Measurements from ENCODE around the gene NDST1. TPM values are rescaled to one million over a fixed set of nuclear protein-coding genes. Genes with fewer than 3 reads are reported as not detected.

The NDST1 gene
- total RNA-seq, 6 experiments from 2014 or later = 126 to 199 (median 147) TPM

DNA sequence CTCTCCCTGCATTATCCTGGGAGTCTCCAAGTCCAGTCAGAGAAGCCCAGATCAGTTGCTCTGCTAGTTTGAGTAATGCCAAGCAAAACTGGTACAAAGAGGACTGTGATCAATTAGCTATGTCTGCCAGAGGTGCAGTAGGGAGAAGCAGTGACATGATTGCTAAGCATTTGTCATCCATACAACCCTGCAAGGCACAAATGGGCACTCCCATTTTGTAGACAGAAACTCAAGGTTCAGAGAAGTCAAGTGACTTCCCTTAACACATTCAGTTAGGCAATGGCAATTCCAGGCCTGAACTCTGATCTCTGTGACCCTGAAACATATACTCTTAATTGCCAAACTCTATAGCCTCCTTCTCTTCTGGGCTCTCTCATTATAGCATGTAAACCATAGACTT is 34.0 kb downstream of the NDST1 start:
- peaks cover 9% of the 10 kb centered on the region for H3K27me3 Mint-ChIP-seq (ENCODE audit: insufficient read depth)
- H3K9me3 Mint-ChIP-seq = no peaks in the 10 kb centered on the region
- peaks cover 64% of the 10 kb centered on the region for H3K36me3 Mint-ChIP-seq (ENCODE audit: low read depth)
- TF ChIP-seq, protein P1, sequence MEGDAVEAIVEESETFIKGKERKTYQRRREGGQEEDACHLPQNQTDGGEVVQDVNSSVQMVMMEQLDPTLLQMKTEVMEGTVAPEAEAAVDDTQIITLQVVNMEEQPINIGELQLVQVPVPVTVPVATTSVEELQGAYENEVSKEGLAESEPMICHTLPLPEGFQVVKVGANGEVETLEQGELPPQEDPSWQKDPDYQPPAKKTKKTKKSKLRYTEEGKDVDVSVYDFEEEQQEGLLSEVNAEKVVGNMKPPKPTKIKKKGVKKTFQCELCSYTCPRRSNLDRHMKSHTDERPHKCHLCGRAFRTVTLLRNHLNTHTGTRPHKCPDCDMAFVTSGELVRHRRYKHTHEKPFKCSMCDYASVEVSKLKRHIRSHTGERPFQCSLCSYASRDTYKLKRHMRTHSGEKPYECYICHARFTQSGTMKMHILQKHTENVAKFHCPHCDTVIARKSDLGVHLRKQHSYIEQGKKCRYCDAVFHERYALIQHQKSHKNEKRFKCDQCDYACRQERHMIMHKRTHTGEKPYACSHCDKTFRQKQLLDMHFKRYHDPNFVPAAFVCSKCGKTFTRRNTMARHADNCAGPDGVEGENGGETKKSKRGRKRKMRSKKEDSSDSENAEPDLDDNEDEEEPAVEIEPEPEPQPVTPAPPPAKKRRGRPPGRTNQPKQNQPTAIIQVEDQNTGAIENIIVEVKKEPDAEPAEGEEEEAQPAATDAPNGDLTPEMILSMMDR (IDR thresholded peaks at IDR 0.05) = no peak
- H3K27ac Mint-ChIP-seq = peak overlapping the region; percentile 89
- H3K4me3 Mint-ChIP-seq = peak overlapping the region; percentile 26; the same call in 1 of the 2 replicates
- DNase-seq = peak; percentile 57
- H3K4me1 Mint-ChIP-seq (ENCODE audit: low read depth) = peaks cover 67% of the 10 kb centered on the region

DNA sequence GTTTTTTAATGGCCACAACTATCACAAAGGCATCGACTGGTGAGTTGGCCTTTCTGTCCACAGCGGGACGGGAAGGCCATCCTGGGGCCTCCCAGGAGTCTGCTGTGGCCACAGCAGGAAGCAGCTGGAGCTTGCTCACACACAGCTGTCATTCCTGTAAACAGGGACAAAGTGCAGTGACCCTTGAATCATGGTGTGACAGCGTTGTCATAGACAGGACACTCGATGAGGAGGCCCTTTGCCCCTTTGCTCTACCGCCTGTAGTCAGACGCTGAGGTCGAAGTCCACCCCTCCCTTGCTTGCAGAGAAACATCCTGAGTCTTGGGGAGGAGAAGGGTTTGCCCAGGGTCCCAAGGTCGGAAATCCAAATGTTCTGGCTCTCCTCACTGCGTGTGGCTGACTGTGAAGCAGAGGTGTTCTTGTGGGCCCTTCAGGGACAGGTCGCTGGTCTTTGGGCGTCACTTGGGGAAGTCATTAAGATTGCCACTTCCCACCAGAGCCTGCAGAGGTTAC is 35.1 kb downstream of the NDST1 start:
- Mint-ChIP-seq H3K4me3 (no peak overlapping the region), H3K27ac (no peak overlapping the region; the same call in 1 of the 2 replicates)

DNA sequence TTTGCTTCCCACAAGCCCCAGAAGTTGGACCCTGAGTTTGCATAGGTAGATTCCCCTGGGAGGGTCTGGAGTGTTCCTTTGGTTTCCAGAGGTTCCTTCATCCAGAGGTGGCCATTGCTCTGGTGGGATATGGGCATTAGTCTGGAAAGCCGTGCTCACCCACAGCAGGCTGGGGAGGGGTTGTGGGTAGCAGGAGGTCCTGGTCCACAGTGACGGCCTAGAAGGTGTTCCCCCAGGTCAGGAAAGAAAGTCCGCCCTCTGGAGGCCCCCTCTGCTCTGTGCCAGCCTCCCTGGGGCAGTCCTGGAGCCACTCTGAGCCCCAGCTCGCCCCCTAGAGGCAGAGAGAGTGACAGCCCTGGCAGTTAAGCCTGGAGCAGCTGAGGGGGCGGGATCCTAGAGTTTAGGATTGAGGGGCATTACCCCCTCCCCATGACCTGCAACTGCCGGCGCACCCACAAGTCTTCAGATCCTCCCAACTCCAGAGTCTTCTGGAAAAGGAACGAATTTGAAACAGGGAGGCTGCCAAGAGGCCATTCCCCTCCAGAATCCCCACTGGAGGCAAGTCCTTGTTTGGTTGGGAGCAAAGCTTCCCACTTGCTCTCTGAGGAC is 36.8 kb downstream of the NDST1 start:
- H3K27me3 Mint-ChIP-seq (ENCODE audit: insufficient read depth) = peaks cover 13% of the 10 kb centered on the region
- H3K27ac Mint-ChIP-seq = no peak overlapping the region
- H3K4me1 Mint-ChIP-seq (ENCODE audit: low read depth) = peaks cover 55% of the 10 kb centered on the region
- TF ChIP-seq, protein P1 (IDR thresholded peaks at IDR 0.05) = peak; percentile 85
- DNase-seq = peak; percentile 25
- peaks cover 60% of the 10 kb centered on the region for H3K36me3 Mint-ChIP-seq (ENCODE audit: low read depth)
- no peaks in the 10 kb centered on the region for H3K9me3 Mint-ChIP-seq
- no peak overlapping the region for H3K4me3 Mint-ChIP-seq

More for the DNA sequence above, 35.1 kb downstream of the NDST1 start:
- H3K36me3 Mint-ChIP-seq (ENCODE audit: low read depth) = peaks cover 60% of the 10 kb centered on the region
- peaks cover 65% of the 10 kb centered on the region for H3K4me1 Mint-ChIP-seq (ENCODE audit: low read depth)
- TF ChIP-seq, protein P1 (IDR thresholded peaks at IDR 0.05) = no peak
- no peaks in the 10 kb centered on the region for H3K9me3 Mint-ChIP-seq
- no peak for DNase-seq
- peaks cover 7% of the 10 kb centered on the region for H3K27me3 Mint-ChIP-seq (ENCODE audit: insufficient read depth)

DNA sequence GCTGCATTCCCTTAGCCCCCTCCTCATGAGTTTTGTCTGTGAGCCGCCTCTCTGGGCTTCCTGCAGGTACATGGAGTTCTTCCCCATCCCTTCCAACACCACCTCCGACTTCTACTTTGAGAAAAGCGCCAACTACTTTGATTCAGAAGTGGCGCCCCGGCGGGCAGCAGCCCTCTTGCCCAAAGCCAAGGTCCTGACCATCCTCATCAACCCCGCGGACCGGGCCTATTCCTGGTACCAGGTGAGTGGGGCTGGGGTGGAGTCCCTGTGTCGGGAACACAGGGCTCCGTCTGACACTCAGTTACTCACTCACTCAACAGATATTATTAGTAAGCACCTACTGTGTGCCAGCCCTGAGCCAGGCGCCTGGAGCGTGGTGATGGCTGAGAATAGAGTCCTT is 37.3 kb downstream of the NDST1 start:
- Mint-ChIP-seq H3K4me3 (peak overlapping the region; percentile 32; the same call in 1 of the 2 replicates), H3K27me3 (ENCODE audit: insufficient read depth) (peaks cover 13% of the 10 kb centered on the region), H3K4me1 (ENCODE audit: low read depth) (peaks cover 50% of the 10 kb centered on the region), H3K9me3 (no peaks in the 10 kb centered on the region), H3K36me3 (ENCODE audit: low read depth) (peaks cover 57% of the 10 kb centered on the region), H3K27ac (no peak overlapping the region; the same call in 1 of the 2 replicates)
- no peak for DNase-seq
- TF ChIP-seq, protein P1 (IDR thresholded peaks at IDR 0.05) = no peak

DNA sequence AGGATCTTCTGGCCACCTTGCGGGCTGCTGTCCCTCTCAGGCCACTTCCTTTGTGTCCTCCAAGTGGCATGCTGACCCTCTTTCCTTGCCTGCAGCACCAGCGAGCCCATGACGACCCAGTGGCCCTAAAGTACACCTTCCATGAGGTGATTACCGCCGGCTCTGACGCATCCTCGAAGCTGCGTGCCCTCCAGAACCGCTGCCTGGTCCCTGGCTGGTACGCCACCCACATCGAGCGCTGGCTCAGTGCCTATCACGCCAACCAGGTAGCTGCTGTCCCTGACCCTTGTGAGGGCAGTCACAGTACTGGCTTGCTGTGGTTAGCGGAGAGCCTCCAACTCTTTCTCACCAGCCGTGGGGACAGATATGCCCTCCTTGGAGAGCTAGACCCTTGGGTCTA is 40.2 kb downstream of the NDST1 start:
- H3K9me3 Mint-ChIP-seq = no peaks in the 10 kb centered on the region
- H3K36me3 Mint-ChIP-seq (ENCODE audit: low read depth) = peaks cover 55% of the 10 kb centered on the region
- TF ChIP-seq, protein P1 (IDR thresholded peaks at IDR 0.05) = no peak
- peaks cover 28% of the 10 kb centered on the region for H3K4me1 Mint-ChIP-seq (ENCODE audit: low read depth)
- H3K27me3 Mint-ChIP-seq (ENCODE audit: insufficient read depth) = peaks cover 13% of the 10 kb centered on the region
- no peak overlapping the region for H3K27ac Mint-ChIP-seq
- DNase-seq = no peak
- H3K4me3 Mint-ChIP-seq = no peak overlapping the region
